Esophagus muscularis mucosa (tissue), 2 donors: ENCODE data around the gene BAX.

ENCODE experiments used
- EP300 ChIP-seq: sonication (generic); formaldehyde crosslinking; IDR thresholded peaks from one replicate; pipeline ENCODE4 v1.6.1; 2017; ENCODE audit warnings: antibody characterized with exemption
- POLR2A ChIP-seq: fragments of 450-650 bp; IDR thresholded peaks from one replicate; pipeline ENCODE4 v1.6.1; 2017; ENCODE audit warnings: antibody characterized with exemption, moderate library complexity, mild to moderate bottlenecking, low read depth

DNA sequence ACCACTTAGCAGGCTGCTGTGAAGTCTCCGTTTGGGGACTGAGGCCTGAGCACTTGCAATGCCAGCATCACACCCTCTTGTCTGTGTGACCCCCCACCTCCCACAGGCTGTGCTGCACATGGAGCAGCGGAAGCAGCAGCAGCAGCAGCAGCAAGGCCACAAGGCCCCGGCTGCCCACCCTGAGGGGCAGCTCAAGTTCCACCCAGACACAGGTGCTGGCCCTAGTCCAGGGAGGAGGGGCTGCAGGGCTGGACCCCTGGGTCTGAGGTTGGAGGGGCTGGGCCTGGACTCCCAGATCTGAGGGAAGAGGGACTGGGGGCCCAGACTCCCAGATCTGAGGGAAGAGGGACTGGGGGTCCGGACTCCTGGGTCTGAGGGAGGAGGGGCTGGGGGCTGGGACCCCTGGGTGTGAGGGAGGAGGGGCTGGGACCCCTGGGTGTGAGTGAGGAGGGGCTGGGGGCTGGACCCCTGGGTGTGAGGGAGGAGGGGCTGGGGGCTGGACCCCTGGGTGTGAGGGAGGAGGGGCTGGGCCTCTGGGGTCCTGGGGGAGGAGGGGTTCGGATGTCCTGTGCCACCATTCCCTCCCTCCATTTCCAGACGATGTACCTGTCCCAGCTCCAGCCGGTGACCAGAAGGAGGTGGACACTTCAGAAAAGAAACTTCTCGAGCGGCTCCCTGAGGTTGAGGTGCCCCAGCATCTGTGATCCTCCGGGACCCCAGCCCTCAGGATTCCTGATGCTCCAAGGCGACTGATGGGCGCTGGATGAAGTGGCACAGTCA, 32.8 kb upstream of the BAX start:
- TF ChIP-seq EP300 (no peak), POLR2A (no peak)
